HepG2 (cell line): ENCODE results near the gene NOL4L. TPM values are rescaled to one million over a fixed set of nuclear protein-coding genes. Genes with fewer than 3 reads are reported as not detected.

ENCODE experiments used
- ATRX ChIP-seq: sonication (generic); formaldehyde crosslinking; IDR thresholded peaks from 2 replicates; pipeline ENCODE4 v1.4.0; 2020; ENCODE audit warnings: missing genetic modification reagents, borderline replicate concordance
- CEBPG ChIP-seq: IDR thresholded peaks from 2 replicates; pipeline ENCODE4 v1.6.1; 2016
- FOXK2 ChIP-seq: fragments of 450-650 bp; IDR thresholded peaks from 2 replicates; pipeline ENCODE4 v1.6.1; 2016
- FOXM1 ChIP-seq: sonication (generic); formaldehyde crosslinking; IDR thresholded peaks from 2 replicates; pipeline ENCODE4 v1.5.0; 2020; ENCODE audit warnings: missing genetic modification reagents
- FOXO1 ChIP-seq: sonication (generic); formaldehyde crosslinking; IDR thresholded peaks from 2 replicates; pipeline ENCODE4 v1.4.0; 2020; ENCODE audit warnings: missing genetic modification reagents
- GABPB1 ChIP-seq: IDR thresholded peaks from 2 replicates; pipeline ENCODE4 v1.6.1; 2016; ENCODE audit warnings: mild to moderate bottlenecking, missing genetic modification reagents, moderate library complexity, missing compliant biosample characterization
- HDAC2 ChIP-seq: sonication (generic); formaldehyde crosslinking; IDR thresholded peaks from 2 replicates; pipeline ENCODE4 v1.4.0; 2020; ENCODE audit warnings: missing genetic modification reagents
- MAX ChIP-seq: IDR thresholded peaks from 2 replicates; pipeline ENCODE4 v1.6.1; 2012; ENCODE audit warnings: inconsistent platforms
- NFATC3 ChIP-seq: sonication (generic); formaldehyde crosslinking; IDR thresholded peaks from 2 replicates; pipeline ENCODE4 v1.5.1; 2020; ENCODE audit warnings: mild to moderate bottlenecking, missing genetic modification reagents
- PRMT3 ChIP-seq: sonication (generic); formaldehyde crosslinking; IDR thresholded peaks from 2 replicates; pipeline ENCODE4 v1.8.1; 2022; ENCODE audit warnings: low read depth, mild to moderate bottlenecking, moderate library complexity, missing genetic modification reagents, borderline replicate concordance
- SAP130 ChIP-seq: IDR thresholded peaks from 2 replicates; pipeline ENCODE4 v1.6.1; 2016; ENCODE audit warnings: low read depth
- SRF ChIP-seq: IDR thresholded peaks from 2 replicates; pipeline ENCODE4 v1.6.1; 2011; ENCODE audit warnings: mild to moderate bottlenecking, low read depth, low read length, moderate library complexity
- TAF1 ChIP-seq: sonication (generic); formaldehyde crosslinking; IDR thresholded peaks from 2 replicates; pipeline ENCODE4 v1.4.0; 2020; ENCODE audit warnings: missing genetic modification reagents
- TBL1XR1 ChIP-seq: fragments of 150-350 bp; IDR thresholded peaks from 2 replicates; pipeline ENCODE4 v1.6.1; 2014; ENCODE audit warnings: borderline replicate concordance, low read length; ENCODE audit not compliant: partially characterized antibody
- ZBTB39 ChIP-seq: sonication (generic); formaldehyde crosslinking; IDR thresholded peaks from 2 replicates; pipeline ENCODE4 v1.5.0; 2020; ENCODE audit warnings: missing genetic modification reagents
- ZFP91 ChIP-seq: sonication (generic); formaldehyde crosslinking; IDR thresholded peaks from 2 replicates; pipeline ENCODE4 v1.9.0; 2022; ENCODE audit warnings: missing genetic modification reagents, mild to moderate bottlenecking, borderline replicate concordance
- ZNF143 ChIP-seq: sonication (generic); formaldehyde crosslinking; IDR thresholded peaks from 2 replicates; pipeline ENCODE4 v1.4.0; 2020; ENCODE audit warnings: missing genetic modification reagents
- ZNF24 ChIP-seq: fragments of 450-650 bp; IDR thresholded peaks from 2 replicates; pipeline ENCODE4 v1.6.1; 2017; ENCODE audit warnings: antibody characterized with exemption, mild to moderate bottlenecking
- ZNF460 ChIP-seq: sonication (generic); formaldehyde crosslinking; IDR thresholded peaks from 2 replicates; pipeline ENCODE4 v1.5.1; 2020; ENCODE audit warnings: missing genetic modification reagents, mild to moderate bottlenecking, borderline replicate concordance
- ZNF569 ChIP-seq: sonication (generic); formaldehyde crosslinking; IDR thresholded peaks from 2 replicates; pipeline ENCODE4 v1.5.0; 2020; ENCODE audit warnings: mild to moderate bottlenecking, missing genetic modification reagents, moderate library complexity, borderline replicate concordance
- ZNF652 ChIP-seq: IDR thresholded peaks from 2 replicates; pipeline ENCODE4 v1.6.1; 2016; ENCODE audit warnings: low read depth, borderline replicate concordance
- polyA plus RNA-seq, 8 experiments: library from polyadenylated mRNA; depleted of rRNA in 3 of 8; stranded (reverse) in 7 of 8; unstranded in 1 of 8; fragments of >200 nt; fragmentation: Illumina TruSeq in 4 of 8; extraction: Trizol in 4 of 8; gene quantifications; 2 replicates each; pipeline versions ENCODE4 v1.2.1 to v1.2.3, GENCODE V29; 2011 to 2016; ENCODE audit warnings: low read depth in 4 of 8, missing spikeins in 1 of 8, mixed read lengths in 1 of 8; ENCODE audit not compliant: insufficient read depth in 1 of 8
- total RNA-seq, 5 experiments: library from RNA; depleted of rRNA; stranded (reverse); fragments of >200 nt; fragmentation: Illumina TruSeq; extraction: Trizol; gene quantifications; 2 replicates each; pipeline ENCODE4 v1.2.3, GENCODE V29; 2016; ENCODE audit warnings: low read depth in 1 of 5
- TF ChIP-seq, protein P1 (sequence below): sonication (generic); formaldehyde crosslinking; conservative IDR thresholded peaks from 2 replicates; pipeline ENCODE4 v1.4.0; 2020; ENCODE audit warnings: missing genetic modification reagents
- TF ChIP-seq, protein P2 (sequence below), 2 experiments: sonication (generic) in 1 of 2; formaldehyde crosslinking in 1 of 2; IDR thresholded peaks; 2 replicates each; pipeline versions ENCODE4 v1.4.0 to v1.6.1; 2018 to 2020; ENCODE audit warnings: missing genetic modification reagents in 2 of 2, borderline replicate concordance in 1 of 2, low read depth in 1 of 2, mild to moderate bottlenecking in 1 of 2, missing biosample characterization in 1 of 2

The NOL4L gene
- total and polyA plus RNA-seq, 2 of the 13 experiments (the other 11 are each of a cell fraction or from before 2014, with no cell fraction given), result 16.6 to 35.4 TPM

GRCh38 chr20:32537657-32538525, 47.2 kb downstream of the NOL4L start (continued):
- no peak for TF ChIP-seq ZNF652 (CRISPR knock-in tag)
- TF ChIP-seq SAP130 (CRISPR knock-in tag), result no peak
- TF ChIP-seq FOXK2, result no peak
- no peak for TF ChIP-seq SRF
- TF ChIP-seq MAX, result no peak
- TF ChIP-seq ZNF143, result no peak
- TF ChIP-seq ZBTB39 (CRISPR knock-in tag), result no peak
- TF ChIP-seq PRMT3 (CRISPR knock-in tag), result no peak
- 0 out of 2 replicates have a peak, but pooled peaks have one; percentile 5 for TF ChIP-seq ZFP91 (CRISPR knock-in tag)
- no peak for TF ChIP-seq ZNF460
- TF ChIP-seq GABPB1 (CRISPR knock-in tag), result no peak
- no peak for TF ChIP-seq NFATC3
- no peak for TF ChIP-seq ZNF569
- no peak for TF ChIP-seq CEBPG (CRISPR knock-in tag)
- TF ChIP-seq, protein P1, sequence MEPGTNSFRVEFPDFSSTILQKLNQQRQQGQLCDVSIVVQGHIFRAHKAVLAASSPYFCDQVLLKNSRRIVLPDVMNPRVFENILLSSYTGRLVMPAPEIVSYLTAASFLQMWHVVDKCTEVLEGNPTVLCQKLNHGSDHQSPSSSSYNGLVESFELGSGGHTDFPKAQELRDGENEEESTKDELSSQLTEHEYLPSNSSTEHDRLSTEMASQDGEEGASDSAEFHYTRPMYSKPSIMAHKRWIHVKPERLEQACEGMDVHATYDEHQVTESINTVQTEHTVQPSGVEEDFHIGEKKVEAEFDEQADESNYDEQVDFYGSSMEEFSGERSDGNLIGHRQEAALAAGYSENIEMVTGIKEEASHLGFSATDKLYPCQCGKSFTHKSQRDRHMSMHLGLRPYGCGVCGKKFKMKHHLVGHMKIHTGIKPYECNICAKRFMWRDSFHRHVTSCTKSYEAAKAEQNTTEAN (CRISPR knock-in tag), result no peak
- no peak for TF ChIP-seq ATRX (CRISPR knock-in tag)
- TF ChIP-seq FOXM1 (CRISPR knock-in tag), result 0 out of 2 replicates have a peak, but pooled peaks have one; percentile 21
- 0 out of 2 replicates have a peak, but pooled peaks have one; percentile 25 for TF ChIP-seq TAF1 (CRISPR knock-in tag)
- TF ChIP-seq TBL1XR1, result no peak
- no peak for TF ChIP-seq HDAC2 (CRISPR knock-in tag)
- no peak for TF ChIP-seq ZNF24
- no peak for TF ChIP-seq FOXO1 (CRISPR knock-in tag)
- TF ChIP-seq, protein P2, sequence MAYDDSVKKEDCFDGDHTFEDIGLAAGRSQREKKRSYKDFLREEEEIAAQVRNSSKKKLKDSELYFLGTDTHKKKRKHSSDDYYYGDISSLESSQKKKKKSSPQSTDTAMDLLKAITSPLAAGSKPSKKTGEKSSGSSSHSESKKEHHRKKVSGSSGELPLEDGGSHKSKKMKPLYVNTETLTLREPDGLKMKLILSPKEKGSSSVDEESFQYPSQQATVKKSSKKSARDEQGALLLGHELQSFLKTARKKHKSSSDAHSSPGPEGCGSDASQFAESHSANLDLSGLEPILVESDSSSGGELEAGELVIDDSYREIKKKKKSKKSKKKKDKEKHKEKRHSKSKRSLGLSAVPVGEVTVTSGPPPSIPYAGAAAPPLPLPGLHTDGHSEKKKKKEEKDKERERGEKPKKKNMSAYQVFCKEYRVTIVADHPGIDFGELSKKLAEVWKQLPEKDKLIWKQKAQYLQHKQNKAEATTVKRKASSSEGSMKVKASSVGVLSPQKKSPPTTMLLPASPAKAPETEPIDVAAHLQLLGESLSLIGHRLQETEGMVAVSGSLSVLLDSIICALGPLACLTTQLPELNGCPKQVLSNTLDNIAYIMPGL (CRISPR knock-in tag; IDR thresholded peaks at IDR 0.05; ENCODE audit: borderline replicate concordance in 1 of 2, low read depth in 1 of 2), result no peak
